HS-5 (cell line): ENCODE measurements around the gene LCNL1.
"Not testable (repeated sequence)": the region's sequence is repeated elsewhere in the genome, so short reads cannot be mapped to it uniquely, and the experiment has no call there.

Experiments used
- DNase-seq: peaks from one replicate; pipeline ENCODE4 v3.0.0-alpha.2; 2012; ENCODE audit warnings: low read depth

LCNL1 gene

DNA sequence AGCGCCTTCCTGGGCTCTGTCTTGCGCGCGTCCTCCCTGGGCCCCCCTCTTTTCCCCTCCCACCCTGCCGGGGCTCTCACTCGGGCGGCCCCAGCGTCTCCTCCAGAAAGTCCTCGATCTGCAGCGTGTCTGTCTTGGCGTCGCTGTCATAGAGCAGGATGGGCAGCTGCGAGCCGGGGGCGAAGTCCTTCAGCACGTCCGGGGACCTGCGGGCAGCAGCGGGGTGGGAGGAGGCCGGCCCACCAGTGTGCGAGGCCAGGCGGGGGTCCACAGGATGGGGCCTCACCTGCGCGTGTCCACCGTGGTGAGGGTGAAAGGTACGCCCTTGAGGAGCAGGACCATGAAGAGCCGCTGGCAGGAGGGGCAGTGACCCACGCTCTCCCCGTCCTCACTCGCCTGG is 12.6 kb downstream of the LCNL1 start:
- no peak for DNase-seq

DNA sequence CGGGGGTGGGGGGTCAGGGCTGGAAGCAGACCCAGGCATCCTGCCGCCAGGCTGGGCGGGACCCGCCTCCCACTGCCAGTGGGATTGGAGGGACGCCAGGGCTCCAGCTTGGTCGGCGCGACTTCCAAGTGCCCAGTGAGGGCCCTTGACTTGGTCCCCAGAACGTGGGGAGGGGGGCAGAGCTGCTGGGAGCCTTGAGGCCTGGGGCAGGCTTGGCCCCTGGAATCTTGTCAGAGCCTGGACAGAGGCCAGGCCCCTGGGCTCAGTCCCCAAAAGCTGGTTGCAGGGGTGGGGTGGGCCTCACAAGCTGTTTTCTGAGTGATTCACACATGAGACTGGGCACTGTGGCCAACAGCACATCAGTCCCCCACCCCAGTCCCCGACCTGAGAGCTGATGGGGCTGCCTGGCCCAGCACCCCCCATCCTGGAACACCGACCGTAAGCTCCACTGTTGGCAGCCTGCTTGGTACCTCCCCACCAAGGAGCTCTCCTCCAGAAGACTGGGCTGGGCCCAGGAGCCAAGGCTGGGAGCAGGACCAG is 13.0 kb downstream of the LCNL1 start:
- no peak for DNase-seq

GRCh38 chr9:136996361-136997292 is 13.8 kb downstream of the LCNL1 start, which contains the start of gene CLIC3:
Gene CLIC3 (minus strand): TSS chr9:136996568. CDS start chr9:136996543, 25 bp downstream.
- DNase-seq, result no peak

- no peak for DNase-seq
These were observed 14.6 kb downstream of the LCNL1 start for GRCh38 chr9:136997371-136997770.

GRCh38 chr9:136997830-136998234 is 15.0 kb downstream of the LCNL1 start:
- DNase-seq, result no peak

DNA sequence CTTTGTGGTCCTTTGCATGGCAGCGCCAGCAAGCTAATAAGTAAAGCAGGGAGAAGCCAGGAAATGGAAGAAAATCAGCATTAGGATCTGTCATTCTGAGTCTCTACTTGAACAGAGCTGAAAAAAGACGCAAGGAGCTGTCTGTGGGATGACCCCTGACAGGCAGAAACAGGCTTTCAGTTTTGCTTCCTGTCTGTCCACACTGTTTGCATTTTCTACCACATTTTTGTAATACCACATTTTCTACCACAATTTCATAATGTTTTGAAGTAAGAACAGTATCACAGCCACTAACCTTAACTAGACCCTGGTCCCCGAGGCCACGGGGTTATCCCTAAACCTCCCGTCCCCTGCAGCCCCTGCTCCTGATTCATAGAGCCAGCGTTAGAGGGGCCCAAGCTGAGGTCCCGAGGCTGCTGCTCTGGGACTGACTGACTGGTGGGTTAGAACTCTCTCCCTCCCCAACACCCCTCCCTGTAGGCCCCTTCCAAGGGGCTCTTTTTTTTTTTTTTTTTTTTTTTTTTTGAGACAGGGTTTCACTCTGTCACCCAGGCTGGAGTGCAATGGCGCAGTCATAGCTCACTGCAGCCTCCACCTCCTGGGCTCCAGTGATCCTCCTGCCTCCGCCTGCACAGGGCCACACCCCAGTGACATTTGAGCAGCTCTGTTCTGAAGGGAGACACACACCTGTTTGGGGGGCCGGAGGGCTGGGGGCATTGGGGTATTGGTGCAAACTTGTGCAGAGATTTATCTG is 17.6 kb downstream of the LCNL1 start:
- DNase-seq, result peak; percentile 25

DNA sequence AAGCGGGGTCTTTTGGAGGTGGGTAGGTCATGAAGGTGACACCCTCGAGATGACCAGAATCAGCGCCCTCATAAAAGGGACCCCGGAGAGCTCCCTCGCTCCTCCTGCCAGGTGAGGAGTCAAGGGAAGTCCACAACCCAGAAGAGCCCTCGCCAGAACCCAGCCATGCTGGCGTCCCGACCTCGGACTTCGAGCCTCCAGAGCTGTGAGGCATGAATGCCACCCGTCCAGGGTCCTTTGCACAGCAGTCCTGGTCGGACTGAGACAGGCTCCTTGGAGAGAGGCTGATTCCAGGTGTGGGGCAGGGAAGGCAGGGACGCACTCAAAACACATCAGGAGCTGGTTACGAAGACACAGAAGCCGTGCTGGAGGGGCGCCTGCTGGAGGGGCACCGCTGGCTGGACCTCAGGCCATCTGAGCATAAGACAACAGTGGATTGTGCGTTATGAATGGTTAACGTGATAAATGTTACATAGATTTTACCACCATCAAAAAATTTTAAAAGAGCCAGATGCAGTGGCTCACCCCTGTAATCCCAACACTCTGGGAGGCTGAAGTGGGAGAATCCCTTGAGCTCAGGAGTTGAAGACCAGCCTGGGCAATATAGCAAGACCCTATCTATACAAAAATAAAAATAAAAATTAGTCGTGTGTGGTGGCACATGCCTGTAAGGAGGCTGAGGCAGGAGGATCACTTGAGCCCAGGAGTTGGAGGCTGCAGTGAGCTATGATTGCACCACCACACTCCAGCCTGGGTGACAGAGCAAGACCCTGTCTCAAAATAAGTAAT is 19.3 kb downstream of the LCNL1 start:
- no peak for DNase-seq

DNA sequence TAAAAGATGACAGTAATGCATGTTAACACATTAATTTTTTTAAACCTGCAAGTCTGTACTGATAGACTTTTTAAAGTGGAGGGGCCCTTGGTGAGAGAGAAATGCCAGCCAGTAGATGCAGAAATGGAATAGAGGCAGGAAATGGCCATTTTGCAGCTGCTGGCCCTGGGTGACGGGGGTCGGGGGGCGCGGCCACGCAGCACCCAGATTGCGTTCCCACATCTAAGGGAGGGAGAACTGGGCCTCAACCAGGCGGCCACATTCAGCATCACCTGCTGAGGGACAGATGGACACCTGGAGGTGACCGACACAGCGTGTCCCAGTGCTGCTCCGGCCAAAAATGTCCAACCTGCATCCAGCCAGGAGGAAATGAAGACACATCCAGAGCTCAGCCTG is 19.9 kb downstream of the LCNL1 start:
- DNase-seq, result no peak

DNA sequence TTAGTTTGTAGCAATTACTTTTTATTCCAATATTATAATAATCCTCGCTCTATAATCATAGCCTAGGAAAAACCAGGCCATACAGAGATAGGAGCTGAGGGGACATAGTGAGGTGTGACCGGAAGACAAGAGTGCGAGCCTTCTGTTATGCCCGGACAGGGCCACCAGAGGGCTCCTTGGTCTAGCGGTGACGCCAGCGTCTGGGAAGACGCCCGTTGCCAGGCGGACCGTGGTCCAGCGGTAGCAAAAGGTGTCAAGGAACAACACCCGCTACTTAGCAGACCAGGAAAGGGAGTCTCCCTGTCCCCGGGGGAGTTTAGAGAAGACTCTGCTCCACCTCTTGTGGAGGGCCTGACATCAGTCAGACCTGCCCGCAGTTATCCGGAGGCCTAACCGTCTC is 21.5 kb downstream of the LCNL1 start:
- not testable (repeated sequence) for DNase-seq

- no peak for DNase-seq
These were observed 23.6 kb downstream of the LCNL1 start for GRCh38 chr9:137006116-137007003.

DNA sequence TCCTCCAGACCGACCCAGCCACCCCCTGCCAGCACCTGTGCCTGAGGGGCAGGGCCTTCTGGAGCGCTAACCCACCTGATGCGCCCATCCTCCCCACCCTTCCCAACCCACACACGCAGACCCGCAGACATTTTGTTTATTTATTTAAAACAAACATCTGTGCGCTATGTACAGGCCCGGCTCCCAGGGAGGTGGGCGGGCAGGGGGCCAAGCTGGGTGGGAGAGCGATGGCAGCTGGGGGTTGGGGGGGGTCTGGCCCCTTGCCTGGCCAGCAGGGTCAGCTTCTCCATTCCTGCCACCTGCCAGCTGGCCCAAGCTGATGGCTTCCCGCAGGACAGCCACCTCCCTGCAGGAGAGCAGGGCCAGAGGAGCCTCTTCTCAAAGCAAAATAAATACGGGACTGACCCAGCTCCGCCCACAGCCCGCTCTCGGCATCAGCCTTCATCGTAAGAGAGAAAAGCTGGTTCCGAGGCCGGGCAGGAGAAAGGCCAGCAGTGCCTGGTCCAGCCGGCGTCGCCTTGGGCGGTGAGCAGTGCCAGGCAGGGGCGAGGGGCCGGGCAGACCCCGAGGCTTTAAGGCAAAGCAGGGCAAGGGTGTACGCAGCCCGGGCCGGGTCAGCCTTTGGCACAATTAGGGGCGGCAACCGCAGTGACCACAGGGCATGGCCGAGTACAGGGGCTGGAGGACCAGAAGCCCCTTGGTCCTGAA is 24.5 kb downstream of the LCNL1 start:
- DNase-seq, result no peak

DNA sequence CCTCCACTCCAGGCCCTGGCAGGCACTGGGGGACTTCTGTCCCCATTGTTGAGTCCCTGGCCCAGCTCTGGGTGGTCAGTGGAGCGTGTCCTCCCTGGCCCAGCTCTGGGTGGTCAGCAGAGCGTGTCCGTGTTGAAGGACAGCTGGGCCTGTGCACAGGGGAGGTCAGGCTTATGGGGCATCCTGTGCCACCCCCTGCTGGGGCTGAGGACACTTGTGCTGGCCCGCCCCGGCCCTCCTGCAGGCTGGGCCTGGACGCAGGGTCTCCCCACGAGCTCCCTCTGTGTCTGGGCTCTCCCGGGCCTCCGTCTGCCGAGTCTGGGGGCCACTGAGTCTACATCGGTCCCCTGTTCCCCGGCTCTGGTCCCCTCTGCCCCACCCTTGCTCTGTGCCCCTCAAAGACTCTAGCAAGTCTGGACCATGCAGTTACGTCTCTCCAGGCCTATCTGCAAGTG is 25.1 kb downstream of the LCNL1 start:
- no peak for DNase-seq

DNA sequence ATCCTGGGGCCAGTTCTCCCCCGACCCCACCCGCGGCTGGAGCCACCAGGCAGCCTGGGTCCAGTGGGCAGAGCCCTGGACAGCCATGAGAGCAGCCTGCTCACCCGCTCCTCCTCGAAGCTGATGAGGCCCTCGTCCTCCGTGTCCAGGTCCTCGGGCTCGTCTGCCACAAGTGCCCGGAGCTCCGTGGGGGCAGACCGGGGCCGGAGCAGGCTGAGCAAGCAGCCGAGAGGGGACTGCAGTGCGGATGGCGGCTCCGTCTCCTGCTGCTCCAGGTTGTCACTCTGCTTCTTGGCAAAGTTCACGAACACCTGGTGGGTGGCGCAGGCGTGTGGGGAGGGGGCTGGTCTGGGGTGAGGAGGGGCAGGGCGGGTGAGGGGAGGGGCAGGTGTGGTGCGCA is 25.5 kb downstream of the LCNL1 start:
- no peak for DNase-seq

- DNase-seq, result no peak
These were observed 26.4 kb downstream of the LCNL1 start for GRCh38 chr9:137009217-137009616.

DNA sequence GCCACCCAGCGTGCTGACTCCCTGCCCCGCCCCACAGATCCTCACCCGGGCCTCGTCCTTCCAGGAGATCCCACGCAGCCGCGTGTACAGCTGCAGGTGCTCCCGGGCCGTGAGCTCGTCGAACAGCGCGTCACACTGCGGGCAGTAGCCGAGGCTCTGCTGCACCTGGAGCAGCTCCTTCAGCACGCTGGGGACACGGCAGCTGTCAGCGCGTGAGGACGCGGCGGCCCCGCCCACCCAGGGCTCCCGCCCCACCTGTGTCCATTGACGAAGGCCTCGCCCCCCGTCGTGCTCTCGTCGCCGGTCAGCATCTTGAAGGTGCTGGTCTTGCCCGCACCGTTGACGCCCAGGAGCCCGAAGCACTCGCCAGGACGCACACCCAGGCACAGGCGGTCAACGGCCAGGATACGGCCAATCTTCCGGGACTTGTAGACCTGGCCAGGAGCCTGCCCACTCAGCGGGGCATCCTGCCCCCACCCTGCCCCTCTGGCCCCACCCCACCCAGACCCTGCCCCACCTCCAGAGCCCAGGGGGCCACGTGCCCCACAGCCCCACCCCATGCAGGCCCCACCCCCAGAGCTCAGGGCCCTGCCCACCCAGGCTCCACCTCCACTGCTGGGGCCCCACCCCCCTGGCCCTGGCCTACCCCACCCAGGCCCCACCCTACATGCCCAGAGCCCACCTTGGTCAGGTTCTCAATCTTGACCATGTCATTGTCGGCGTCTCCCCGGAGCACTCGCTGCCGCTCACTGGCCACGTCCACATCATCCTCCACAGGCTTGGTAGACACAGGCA is 27.3 kb downstream of the LCNL1 start:
- DNase-seq, result no peak

DNA sequence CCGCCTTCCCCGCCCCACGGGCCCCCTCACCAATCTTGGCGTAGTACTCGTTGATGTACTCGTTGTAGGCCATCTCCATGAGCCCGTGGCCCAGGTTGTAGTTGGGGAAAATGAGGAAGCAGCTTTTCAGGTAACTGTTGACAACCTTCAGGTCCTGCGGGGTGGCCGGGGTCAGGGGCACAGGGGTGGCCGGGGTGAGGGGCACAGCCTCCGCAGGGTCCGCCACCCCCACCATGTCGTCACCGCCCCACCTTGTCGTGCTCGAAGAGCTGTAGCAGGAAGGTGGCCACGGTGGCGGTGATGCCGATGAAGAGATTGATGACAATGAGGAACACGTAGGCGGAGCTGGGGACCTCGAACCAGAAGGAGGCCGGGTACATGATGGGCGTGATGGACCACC is 28.4 kb downstream of the LCNL1 start:
- no peak for DNase-seq

DNA sequence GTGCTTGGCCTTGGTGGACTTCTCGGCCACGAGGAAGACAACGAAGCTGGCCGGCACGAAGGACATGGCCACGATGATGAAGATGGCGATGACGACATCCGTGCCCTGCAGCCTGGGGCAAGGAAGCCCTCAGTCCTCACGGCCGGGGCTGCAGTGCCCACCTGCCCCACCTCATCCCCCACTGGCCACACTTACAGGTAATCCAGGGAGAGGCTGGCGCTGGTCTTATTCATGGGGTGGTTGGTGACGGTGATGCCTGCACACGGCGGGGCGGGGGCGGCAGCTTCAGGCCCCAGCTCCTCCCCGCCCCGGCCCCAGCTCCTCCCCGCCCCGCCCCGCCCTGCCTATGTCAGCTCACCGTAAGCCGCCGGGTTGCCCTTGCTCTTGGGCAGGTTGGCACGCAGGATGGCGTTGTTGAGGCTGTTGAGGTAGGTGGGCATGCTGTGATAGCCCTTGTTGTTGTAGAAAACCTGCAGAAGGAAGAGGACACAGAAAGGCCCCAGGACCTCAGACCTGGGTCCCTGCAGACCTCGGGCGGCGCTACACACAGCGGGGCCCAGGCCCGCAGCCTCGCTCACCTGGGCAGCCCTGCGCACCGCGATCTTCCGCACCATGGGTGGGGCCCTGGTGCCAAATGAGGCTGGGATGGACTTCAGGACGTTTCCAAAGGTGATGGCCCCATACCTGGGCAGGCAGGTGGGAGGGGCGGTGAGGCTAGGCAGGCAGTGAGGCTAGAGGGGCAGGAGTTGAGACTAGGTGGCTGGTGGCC is 29.3 kb downstream of the LCNL1 start:
- no peak for DNase-seq

DNA sequence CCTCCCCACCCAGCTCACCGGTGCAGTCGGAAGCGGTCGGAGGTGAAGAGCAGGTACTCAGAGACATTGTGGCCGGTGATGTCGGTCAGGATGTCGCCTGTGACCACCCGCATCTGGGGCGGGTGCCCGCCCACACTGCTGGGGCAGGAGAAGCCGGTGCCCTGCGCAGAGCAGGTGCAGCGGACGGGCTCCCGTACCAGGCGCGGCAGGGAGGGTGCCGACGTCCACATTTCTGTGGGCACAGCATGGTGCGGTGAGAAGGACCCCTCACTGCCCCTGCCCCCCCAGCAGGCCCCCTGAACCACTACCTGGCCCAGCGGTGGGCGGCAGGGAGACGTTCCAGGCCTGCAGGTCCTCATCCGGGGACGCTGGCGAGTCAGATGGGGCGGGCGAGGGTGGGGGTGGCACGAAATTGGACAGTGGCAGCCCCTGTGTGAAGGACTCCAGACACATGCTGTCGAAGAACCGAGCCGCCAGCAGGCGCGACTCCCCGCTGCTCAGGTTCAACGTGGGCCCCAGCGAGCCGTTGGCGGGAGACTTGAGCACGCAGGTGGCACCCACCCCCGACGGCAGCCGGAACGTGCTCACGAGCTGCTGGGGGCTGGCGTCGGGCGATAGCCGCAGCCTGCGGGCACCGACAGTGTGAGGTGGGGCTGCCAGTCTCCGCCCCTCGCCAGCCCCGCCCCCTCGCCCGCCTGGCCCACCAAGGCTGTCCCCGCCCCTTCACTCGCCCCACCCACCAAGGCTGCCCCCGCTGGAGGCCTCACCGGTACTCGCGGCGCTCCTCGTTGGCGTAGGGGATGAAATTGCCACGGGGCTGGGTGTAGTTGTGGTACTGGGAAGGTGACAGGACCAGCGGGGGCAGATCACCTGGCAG is 30.1 kb downstream of the LCNL1 start:
- DNase-seq, result no peak
